PFSK-1 (cell line): ENCODE results near the gene GDPGP1.

ENCODE experiments used
- POLR2AphosphoS5 ChIP-seq: IDR thresholded peaks from 2 replicates; pipeline ENCODE4 v1.6.1; 2012; ENCODE audit warnings: low read depth, mild to moderate bottlenecking, control low read depth, low read length, moderate library complexity
- SIN3A ChIP-seq: IDR thresholded peaks from 2 replicates; pipeline ENCODE4 v1.6.1; 2012; ENCODE audit warnings: mild to moderate bottlenecking, low read length, moderate library complexity, borderline replicate concordance; ENCODE audit not compliant: insufficient read depth

- TF ChIP-seq POLR2AphosphoS5 (no peak), SIN3A (no peak)
Observed at GRCh38 chr15:90219421-90220141, 14.4 kb upstream of the GDPGP1 start.
